HG03432 (cell line): ENCODE results near the gene PSMD13.
A peak's percentile ranks its signal among the peaks of the same experiment; 100 is the strongest.
"Not testable (repeated sequence)": the region's sequence is repeated elsewhere in the genome, so short reads cannot be mapped to it uniquely, and the experiment has no call there.

Experiments
- ATAC-seq: cut with Tn5 transposase; IDR thresholded peaks from one replicate; pipeline ENCODE4 v1.9.1; 2021; ENCODE audit warnings: mild to moderate bottlenecking, moderate library complexity; ENCODE audit not compliant: unreplicated experiment

Gene PSMD13

GRCh38 chr11:216081-216974 is 20.4 kb upstream of the PSMD13 start:
- no peak for ATAC-seq

- no peak for ATAC-seq
Observed at GRCh38 chr11:217704-218103, 19.1 kb upstream of the PSMD13 start.

- ATAC-seq, result no peak
Observed at GRCh38 chr11:218815-219593, 17.8 kb upstream of the PSMD13 start.

DNA sequence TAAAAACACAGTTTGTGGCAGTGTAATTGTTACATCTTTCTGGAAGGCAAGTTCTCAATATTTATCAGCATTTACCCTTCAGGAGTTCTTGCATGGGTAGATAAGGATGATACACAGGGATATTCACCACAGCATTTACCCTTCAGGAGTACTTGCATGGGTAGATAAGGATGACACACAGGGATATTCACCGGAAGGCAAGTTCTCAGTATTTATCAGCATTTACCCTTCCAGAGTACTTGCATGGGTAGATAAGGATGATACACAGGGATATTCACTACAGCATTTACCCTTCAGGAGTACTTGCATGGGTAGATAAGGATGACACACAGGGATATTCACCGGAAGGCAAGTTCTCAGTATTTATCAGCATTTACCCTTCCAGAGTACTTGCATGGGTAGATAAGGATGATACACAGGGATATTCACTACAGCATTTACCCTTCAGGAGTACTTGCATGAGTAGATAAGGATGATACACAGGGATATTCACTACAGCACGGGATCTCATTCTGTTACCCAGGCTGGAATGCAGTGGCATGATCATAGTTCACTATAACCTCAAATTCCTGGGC is 16.0 kb upstream of the PSMD13 start:
- ATAC-seq, result not testable (repeated sequence)

DNA sequence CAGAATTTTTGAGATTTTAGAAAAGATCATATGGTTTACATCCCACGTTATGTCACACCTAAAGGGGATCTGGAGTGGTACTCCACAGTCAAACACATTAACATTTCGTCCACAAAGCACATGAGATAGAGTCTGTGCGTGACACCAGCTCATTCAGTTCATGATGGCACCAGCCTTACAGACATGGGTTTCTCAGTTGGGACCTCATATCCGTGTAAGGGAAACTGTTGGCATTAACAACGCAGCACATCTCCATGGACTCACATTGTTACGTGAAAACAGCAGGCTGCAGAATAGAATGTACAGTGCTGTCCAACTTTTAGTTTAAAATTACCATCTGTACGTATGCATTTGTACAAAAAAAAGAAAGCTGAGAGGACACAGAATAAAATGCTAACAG is 15.2 kb upstream of the PSMD13 start:
- ATAC-seq, result no peak

GRCh38 chr11:221998-222789 is 14.6 kb upstream of the PSMD13 start:
- ATAC-seq, result no peak

- ATAC-seq, result no peak
Observed at GRCh38 chr11:223026-223789, 13.6 kb upstream of the PSMD13 start.

DNA sequence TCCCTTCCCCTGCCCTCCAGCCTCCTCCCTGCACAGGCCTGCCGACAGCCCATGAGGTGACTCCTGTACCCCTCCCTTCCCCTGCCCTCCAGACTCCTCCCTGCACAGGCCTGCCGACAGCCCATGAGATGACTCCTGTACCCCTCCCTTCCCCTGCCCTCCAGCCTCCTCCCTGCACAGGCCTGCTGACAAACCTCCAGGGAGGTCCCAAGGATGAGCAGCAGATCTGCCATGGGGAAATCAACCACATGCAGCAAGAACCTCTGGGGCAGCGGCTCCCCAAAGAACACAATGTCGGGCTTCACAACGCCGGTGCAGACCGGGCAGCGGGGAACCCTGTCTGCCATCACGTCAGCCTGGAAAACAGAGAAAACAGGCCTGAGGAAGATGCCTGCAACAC is 12.9 kb upstream of the PSMD13 start:
- no peak for ATAC-seq

DNA sequence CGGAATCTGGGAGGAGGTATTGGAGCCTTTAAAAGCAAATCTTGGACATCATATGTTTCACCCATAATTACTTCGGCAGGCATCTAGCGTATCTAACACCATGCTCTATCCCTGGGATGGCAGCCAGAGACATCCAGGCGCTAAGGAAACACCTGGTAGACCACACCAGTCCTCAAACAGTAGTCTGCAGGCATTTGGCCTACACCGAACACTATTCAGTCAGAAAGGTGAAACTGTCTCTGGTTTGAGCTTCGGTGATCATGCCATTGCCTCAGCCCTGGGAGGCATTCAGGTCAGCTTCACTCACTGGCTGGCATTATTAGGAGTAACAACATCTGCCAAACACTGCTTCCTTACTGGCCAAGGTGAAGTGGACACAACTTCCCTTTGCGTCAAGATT is 12.4 kb upstream of the PSMD13 start:
- ATAC-seq, result no peak

GRCh38 chr11:225734-226453 is 10.9 kb upstream of the PSMD13 start:
- ATAC-seq, result no peak

GRCh38 chr11:227824-228379 is 8.9 kb upstream of the PSMD13 start:
- no peak for ATAC-seq

DNA sequence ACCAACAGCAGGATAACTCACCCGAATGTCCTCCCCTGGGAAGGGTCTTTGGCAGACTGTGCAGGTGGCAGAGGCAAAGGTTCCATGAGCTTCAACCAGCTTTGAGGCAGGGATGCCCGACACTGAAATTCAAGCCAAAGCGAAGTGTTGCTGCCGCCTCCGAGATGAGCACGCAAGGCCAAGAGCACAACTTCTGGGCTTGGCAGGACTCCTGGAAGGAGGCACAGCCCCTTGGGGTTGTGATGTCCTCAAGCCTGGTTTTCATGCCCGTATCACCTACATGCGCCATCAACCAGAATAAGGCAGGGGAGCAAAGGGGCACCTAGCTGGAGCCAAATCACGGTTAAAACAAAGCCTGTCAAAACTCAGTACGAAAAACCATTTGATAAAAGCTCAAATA is 6.3 kb upstream of the PSMD13 start:
- no peak for ATAC-seq

DNA sequence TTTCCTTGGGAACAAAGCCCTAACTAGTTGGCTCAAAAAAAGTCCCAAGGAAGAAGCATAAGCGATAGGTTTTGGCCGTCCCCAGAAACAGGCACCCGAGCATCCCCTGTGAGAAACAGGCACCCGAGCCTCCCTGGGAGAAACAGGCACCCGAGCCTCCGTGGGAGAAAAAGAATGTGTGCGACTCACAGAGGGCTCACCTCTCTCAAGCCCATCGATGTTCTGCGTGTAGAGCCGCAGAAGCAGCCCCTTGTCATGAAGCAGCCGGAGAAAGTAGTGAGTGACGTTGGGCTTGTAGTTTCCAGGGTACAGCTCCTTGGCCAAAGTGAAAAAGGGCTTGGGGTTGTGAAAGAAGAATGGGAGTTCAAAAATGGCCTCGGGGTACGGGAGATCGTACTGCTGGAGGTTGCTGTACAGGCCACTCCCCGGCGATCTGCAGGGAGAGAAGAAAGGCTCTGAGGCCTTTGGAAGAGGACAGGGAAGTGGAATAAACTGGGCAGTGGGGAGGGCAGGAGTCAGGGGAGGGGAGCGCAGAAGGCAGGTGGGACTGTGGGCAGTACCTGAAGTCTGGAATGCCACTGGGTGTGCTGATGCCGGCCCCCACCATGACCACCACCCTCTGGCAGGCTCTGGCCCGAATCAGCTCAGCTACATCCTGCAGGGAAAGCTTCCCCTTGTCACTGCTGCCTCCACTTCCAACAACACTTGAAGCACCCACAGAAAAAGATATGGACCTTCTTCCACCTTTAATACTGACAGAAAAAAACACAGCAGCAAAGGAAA is 3.8 kb upstream of the PSMD13 start:
- ATAC-seq, result no peak

GRCh38 chr11:235180-235579 is 1.6 kb upstream of the PSMD13 start:
- no peak for ATAC-seq

DNA sequence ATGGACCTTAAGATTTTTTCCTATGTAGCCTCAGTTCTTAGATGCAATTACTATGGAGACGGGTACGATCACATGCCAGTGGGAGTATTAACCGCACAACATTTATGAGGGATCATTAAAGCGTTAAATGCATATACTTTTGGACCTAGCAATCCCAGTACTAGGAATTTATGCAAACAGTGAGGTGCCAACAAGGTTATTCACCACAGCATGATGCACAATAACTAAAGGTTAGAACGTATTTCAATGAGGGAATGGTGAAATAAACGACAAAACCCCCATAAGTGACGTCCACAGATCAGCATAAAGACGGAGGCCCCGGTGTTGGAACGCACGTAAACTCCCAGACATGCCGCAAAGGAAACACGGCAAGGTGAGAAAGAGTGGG is 1.2 kb upstream of the PSMD13 start:
- peak; percentile 20 for ATAC-seq

GRCh38 chr11:235997-236773 is 591 bp upstream of the PSMD13 start, which contains the start of gene SIRT3:
Gene SIRT3 (minus strand): TSS chr11:236342. CDS start chr11:236328, 14 bp downstream.
- ATAC-seq, result peak; percentile 79

GRCh38 chr11:238346-238745 is 1.6 kb downstream of the PSMD13 start:
- not testable (repeated sequence) for ATAC-seq

GRCh38 chr11:240315-240714 is 3.5 kb downstream of the PSMD13 start:
- no peak for ATAC-seq
